GM12864 (cell line): Measurements from ENCODE around the gene DCAF7.

Source experiments
- DNase-seq: peaks from one replicate; pipeline ENCODE4 v3.0.0-alpha.2; 2011; ENCODE audit warnings: low read depth
- H3K4me3 ChIP-seq: 2 replicates; pipeline ENCODE4 v1.5.1; 2011; ENCODE audit warnings: mild to moderate bottlenecking, low read depth, low read length, control low read depth
- TF ChIP-seq, protein P1 (sequence below): IDR thresholded peaks from 2 replicates; pipeline ENCODE4 v1.5.1; 2011; ENCODE audit warnings: low read depth, mild to moderate bottlenecking, moderate library complexity, low read length, control low read depth, inconsistent platforms; ENCODE audit errors: missing control alignments

Gene DCAF7

DNA sequence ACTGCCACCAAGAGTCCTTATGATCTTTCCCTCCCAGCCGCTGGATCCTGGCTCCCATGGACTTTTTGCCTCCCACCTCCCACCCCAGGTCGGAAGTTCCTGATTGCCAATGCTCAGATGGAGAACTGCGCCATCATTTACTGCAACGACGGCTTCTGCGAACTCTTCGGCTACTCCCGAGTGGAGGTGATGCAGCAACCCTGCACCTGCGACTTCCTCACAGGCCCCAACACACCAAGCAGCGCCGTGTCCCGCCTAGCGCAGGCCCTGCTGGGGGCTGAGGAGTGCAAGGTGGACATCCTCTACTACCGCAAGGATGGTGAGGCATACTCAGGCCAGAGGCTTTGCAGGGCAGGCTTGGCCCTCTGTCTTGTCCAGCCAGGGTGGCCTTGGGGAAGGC lies 26.2 kb upstream of the DCAF7 start:
- no peak overlapping the region for H3K4me3 ChIP-seq
- TF ChIP-seq, protein P1, sequence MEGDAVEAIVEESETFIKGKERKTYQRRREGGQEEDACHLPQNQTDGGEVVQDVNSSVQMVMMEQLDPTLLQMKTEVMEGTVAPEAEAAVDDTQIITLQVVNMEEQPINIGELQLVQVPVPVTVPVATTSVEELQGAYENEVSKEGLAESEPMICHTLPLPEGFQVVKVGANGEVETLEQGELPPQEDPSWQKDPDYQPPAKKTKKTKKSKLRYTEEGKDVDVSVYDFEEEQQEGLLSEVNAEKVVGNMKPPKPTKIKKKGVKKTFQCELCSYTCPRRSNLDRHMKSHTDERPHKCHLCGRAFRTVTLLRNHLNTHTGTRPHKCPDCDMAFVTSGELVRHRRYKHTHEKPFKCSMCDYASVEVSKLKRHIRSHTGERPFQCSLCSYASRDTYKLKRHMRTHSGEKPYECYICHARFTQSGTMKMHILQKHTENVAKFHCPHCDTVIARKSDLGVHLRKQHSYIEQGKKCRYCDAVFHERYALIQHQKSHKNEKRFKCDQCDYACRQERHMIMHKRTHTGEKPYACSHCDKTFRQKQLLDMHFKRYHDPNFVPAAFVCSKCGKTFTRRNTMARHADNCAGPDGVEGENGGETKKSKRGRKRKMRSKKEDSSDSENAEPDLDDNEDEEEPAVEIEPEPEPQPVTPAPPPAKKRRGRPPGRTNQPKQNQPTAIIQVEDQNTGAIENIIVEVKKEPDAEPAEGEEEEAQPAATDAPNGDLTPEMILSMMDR = no peak
- DNase-seq = no peak

DNA sequence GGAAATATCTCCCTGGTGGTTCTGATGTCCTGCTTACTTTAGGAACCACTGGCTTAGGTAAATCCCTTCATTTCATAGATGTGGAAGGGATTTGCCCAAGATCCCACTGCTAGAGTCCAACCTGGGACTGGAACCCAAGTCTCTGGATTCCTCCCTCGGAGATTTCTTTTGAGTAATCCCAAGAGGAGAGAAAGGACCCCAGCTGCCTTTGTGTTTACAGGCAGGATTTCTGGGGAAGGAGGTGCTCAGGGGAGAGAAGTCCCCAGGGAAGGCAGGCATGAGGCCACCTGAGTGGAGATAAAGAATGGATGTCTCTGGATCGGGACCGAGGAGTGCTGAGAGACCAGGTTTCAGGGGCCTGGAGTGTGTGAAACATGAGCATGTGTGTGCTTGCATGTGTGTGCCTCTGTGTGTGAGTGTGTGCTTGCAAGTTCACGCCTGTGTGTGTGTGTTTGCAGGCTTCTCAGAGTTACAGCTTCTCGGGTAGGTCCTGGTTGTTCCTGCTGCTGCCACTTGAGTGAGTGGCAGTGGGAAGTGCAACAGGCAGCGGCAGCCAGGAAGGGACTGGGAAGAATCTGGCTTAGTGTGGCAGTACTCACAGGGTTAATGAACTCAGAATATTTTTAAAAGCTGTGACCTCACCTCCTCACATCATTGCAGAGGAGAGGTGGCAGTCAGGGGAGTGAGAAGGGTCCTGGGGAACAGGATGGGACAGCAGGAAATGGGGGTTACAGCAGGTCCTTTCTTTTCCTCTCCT lies 24.9 kb upstream of the DCAF7 start:
- H3K4me3 ChIP-seq = no peak overlapping the region
- DNase-seq = no peak
- TF ChIP-seq, protein P1 = no peak

DNA sequence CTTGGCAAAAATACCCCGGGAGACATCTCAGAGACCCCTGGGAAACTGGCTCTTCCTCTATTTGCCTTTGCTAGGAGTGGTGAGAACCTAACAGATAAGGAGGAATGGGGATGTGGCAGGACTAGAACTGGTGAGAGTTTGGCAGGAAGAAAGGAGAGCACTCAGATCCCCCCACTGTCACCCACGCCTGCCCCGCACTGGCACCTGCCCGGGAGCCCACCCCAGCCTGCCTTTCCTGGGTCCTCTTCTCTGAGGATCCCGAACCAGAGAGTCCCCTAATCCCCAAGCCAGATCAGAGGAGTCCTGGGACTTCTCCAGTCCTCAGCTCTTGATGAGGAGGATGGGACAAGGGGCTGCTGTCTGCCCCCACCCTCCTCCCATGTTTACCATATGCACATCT lies 23.4 kb upstream of the DCAF7 start:
- TF ChIP-seq, protein P1 = no peak
- DNase-seq = no peak
- no peak overlapping the region for H3K4me3 ChIP-seq

DNA sequence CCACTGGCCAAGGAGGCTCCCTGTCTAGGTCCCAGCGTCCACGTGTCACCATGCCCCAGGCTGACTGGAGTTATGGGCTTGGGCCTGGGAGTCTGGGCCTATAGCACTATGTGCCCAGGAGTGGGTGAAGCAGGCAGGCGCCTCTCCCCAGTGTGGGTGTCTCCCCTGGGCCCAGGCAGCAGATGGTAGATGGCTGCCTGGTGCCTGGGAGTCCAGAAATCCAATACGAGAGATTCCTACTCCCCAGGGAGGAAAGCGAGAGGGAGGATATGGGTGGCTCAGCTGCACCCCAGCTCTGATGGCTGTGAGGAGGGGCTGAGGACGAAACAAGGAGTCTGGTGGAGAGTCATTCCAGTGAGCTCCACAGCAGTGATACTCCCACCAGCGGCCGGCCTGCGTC lies 22.1 kb upstream of the DCAF7 start:
- TF ChIP-seq, protein P1 = no peak
- H3K4me3 ChIP-seq = no peak overlapping the region
- DNase-seq = no peak

DNA sequence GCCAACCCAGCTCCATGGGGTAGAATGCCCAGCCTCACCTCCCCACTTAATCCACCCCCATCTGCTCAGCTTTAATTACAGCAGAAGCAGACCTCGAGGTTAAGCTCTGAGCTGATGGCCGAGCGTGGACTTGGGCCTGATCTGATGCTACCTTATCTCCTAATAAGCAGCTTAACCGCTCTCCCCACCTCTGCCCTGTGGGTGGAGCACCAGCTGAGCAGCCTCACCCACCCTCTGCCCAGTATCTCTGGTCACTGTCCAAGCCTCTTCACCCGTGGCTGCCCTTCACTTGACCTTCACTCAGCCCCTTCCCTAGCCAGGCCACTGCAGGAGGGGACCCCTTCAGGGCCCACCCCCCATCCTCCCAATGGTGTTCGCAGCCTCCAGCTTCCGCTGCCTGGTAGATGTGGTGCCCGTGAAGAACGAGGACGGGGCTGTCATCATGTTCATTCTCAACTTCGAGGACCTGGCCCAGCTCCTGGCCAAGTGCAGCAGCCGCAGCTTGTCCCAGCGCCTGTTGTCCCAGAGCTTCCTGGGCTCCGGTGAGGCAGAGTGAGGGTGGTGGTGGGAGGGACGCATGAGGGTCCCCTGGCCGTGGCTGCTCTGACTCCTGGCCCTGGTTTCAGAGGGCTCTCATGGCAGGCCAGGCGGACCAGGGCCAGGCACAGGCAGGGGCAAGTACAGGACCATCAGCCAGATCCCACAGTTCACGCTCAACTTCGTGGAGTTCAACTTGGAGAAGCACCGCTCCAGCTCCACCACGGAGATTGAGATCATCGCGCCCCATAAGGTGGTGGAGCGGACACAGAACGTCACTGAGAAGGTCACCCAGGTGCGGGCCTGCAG lies 20.3 kb upstream of the DCAF7 start:
- H3K4me3 ChIP-seq = no peak overlapping the region
- TF ChIP-seq, protein P1 = no peak
- no peak for DNase-seq

DNA sequence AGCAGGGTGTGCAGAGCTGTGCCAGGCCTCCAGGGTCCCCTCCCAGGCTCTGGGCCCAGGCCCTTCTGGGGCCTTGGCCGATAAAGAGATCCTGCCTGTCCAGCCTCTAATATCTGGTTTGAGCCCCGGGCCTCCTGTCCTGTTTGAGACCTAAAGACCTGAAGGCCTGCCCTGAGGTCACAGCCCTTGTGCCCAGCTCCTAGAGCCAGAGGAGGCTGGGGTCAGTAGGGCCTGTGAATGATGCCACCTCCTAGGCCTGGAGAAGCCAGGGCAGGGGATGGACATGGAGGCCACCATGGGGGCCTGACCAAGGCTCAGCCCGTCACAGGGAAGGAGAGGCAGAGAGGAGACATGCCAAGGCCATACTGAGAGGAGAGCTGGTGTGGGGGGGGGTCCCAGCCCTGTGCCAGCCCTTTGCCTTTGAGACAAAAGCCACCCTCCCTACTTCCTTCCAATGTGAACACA lies 19.7 kb upstream of the DCAF7 start:
- TF ChIP-seq, protein P1 = no peak
- no peak for DNase-seq
- H3K4me3 ChIP-seq = no peak overlapping the region
